Measurements from ENCODE around the gene NCOA3.
A peak's percentile ranks its signal among the peaks of the same experiment; 100 is the strongest.
"Not testable (repeated sequence)": the region's sequence is repeated elsewhere in the genome, so short reads cannot be mapped to it uniquely, and the experiment has no call there.

NCOA3 gene

DNA sequence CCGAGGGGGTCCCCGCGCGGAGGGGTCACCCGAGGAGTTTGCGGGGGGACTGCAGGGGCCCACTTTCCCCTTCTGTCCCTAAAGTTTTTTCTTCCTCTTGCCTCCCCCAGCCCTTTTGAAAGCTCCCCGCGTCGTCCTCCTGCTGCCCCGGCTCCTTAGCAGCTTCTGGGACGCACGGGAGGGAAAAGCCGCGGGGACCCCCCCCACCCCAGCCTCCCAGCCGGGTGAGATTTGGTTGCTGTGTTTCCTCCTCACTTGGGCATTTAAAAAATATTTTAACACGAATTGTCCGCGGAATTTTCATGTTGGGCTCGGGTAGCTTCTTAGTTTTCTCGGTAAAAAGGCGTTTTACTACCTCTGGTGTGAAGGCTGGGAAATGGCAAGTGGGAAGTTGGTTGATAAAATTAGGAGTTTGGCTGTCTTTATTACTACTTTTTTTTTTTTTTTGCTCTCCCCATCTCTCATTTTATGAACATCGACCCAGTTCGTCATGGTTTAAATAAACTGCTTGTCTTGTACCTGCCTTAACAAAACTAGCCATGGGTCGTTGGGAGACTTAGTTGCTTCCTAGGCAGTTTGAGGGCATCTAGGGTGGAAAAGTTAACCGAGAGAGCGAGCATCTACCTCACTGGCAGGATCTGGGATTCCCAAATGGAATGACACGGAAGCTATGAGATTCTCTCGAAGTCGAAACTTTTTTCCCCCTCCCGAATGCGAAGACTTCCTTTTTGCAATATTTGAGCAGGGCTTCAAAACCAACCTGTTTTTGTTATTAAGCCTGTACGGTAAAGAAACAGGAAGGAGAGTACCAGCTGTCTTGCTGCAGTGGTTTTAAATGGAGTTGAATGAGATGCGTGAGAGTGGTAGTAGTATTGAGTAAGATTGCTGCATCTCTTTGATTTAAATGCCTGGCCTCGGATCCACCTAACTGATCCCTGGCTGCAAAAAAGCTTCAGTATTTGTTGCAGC is 868 bp downstream of the NCOA3 start:
- peak; percentile 42 for DNase-seq

GRCh38 chr20:47503685-47504084 is 2.0 kb downstream of the NCOA3 start:
- DNase-seq: no peak

DNA sequence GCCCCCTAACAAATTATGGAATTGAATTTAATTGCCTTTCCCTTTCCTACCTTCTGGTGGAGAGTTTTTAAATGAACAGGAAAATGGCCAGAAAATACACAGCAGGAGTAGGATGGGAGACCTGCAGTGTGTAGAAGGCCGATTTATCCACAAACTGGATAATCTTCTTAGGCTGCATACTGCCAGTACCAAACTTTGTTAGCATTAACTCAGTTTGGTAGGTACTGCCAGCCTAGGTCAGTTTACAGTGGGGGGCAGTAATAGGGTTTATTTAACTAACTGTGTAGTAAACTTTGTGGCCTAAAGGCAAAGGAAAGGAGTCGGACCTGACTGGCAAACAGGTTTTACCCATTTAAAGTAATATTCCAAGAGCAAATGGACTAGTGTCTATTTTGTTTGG is 4.6 kb downstream of the NCOA3 start:
- no peak for DNase-seq

- no peak for DNase-seq
Observed at GRCh38 chr20:47506850-47507249, 5.2 kb downstream of the NCOA3 start.

- not testable (repeated sequence) for DNase-seq
Observed at GRCh38 chr20:47507275-47507981, 5.7 kb downstream of the NCOA3 start.

DNA sequence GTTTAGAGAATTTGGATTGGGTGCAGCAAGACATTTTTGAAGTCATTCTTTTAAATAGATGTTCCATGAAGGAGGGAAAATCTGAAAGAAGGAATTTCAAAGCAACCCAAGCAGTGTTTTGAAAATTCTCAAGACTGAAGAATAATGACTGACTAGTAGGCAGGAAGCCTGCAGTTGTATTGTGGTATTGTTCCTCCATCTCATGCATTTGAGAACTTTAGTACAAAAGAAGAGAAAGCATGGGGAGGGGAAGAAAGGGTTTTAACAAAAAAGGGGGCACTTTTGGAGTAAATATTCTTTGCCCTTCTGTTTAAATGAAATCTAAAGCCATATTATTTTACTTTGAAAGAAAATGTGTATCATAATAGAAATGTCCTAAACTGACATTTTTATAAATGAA is 6.6 kb downstream of the NCOA3 start:
- DNase-seq: no peak

DNA sequence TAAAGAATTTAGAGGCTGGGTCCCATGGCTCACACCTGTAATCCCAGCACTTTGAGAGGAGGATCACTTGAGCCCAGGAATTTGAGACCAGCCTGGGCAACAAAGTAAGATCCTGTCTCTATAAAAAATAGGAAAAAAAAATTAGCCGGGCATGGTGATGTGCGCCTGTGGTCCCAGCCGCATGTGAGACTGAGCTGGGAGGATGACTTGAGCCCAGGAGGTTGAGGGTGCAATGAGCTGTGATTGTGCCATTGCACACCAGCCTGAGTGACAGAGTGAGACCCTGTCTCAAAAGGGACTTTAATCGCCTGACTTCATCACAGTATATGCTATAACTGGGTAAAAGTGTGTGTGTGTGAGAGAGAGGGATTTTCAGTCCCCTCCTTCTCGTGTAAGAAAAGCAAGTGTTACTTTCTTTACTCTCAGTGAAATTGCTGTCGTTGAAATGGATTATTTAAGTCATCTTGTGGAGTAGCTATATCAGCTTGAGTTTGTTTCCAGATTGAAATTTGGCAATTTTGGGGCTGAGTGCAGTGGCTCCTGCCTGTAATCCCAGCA is 7.5 kb downstream of the NCOA3 start:
- DNase-seq: no peak

DNA sequence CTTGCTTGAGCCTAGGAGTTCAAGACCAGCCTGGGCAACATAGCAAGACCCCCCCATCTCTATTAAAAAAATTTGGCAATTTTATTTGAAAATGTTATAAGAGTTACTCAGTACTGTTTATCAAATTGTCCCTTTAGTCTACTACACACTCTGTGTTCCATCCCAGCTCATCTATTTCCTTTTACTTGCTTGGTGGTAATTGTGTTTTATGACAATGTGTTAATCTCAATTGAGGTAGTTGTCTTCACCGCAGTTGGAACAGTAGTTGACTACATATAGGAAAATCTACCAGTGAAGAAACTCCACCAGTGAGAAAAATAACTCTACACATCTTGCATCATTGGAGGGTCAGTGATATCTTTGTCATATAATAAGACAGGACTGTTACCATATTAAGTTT is 8.0 kb downstream of the NCOA3 start:
- no peak for DNase-seq

DNA sequence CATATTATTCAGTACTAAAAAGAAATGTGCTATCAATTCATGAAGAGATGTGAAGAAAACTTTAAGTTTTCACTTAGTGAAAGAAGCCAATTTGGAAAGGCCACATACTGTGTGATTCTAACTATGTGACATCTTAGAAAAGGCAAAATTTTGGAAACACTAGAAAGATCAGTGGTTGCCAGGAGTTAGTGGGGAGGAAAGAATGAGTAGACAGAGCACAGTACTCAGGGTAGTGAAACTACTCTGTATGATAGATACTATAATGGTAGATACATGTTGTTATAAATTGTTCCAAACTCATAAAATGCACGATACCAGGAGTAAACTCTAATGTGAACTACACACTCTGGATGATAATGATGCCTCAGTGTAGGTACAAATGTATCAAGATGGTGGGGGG is 14.2 kb downstream of the NCOA3 start:
- DNase-seq: no peak

DNA sequence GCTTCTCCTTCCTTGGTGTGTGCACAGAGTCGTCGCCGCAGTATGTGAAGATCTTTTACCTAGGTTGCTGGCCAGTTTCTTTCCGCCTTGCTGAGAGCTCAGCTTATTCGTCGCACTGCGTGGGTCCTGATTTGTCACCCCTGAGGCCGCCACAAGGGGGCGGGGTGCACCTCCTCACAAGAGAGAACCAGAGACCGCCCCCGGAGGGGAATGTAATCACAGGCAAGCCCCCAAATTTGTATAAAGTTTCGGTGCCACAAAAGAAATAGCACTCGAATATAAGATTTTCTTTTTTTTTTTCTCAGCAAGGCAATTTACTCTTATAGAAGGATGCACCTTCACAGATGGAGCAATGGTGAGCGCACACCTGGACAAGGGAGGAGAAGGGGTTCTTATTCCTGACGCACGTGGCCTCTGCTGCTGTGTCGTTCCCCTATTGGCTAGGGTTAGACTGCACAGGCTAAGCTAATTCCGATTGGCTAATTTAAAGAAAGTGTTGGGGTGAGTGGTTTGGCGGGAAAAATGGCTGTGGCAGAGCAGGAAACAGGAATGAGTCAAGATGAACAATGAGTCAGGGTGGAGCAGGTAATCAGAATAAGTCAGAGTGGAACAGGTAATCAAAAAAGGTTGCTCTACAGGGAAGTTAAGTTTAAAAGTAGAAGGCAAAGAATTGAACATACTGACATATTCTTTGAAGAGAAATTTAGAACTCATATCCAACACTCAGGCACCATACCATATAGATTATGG is 19.5 kb downstream of the NCOA3 start:
- DNase-seq: no peak

GRCh38 chr20:47524015-47524784 is 22.5 kb downstream of the NCOA3 start:
- no peak for DNase-seq

DNA sequence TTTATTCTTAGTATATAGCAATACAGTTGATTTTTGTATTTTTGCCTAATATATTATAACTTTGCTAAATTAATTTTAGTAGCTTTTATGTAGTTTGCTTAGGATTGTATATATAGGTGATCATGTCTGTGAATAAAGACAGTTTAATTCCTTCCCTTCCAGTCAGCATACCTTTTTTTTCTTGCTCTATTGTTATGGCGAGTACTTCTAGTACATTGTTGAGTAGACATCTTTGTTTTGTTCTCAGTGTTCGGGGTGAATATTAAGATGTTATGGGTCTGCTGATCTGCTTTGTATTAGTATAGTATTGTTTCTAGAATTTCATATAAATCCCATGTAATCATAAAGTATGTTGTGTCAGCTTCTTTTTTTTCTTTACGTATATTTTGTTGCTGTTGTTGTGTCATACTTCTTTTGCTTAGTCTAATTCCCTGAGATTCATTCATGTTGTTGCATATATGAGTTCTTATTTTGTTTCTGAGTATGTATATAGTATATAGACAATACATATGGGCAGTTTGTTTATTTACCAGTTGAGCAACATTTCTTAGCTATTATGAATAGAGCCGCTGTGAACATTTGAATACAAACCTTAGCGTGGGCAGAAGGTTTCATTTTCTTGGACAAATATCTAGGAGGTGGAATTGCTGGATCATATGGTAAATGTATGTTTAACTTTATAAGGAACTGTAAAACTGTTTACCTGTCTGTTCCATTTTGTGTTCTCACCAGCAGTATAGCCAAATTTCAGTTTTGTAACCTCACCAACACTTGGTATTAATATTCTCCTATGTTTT is 25.5 kb downstream of the NCOA3 start:
- no peak for DNase-seq

DNA sequence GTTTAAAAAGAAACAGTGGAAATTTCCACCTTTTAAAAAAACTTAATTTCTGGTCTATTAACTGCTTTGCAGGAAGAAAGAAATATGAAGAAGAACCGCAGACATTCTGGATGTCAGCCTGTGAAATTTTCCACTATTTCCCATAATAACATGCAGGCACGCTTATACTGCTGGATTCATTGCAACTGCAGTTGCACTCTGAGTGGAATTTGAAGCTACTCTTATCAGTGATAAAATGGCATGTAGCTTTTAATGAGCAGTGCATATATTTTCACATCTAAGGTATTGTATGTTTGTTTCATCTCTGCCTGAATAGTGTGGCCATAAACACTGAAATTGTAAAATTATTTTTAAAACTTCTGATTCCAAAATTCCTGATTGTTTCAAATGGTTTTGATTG is 28.2 kb downstream of the NCOA3 start:
- no peak for DNase-seq

DNA sequence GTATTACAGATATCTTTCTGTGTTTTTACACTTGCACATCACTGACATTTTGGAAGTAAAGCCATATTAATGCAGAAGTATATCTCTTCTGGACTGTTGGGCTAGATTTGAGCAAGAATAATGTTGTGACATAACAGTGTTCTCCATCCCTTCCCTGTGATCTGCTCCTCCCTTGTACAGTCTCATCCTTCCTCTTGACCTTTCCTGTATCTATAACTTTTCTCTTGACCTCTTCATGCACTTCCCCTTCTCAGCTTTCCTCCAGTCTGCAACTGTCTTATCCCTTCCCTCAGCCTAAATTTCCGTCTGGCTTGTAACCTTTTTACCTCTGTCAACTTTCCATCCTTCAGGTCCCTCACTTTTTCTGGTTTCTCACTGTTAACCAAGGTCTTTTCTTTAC is 29.8 kb downstream of the NCOA3 start:
- no peak for DNase-seq

DNA sequence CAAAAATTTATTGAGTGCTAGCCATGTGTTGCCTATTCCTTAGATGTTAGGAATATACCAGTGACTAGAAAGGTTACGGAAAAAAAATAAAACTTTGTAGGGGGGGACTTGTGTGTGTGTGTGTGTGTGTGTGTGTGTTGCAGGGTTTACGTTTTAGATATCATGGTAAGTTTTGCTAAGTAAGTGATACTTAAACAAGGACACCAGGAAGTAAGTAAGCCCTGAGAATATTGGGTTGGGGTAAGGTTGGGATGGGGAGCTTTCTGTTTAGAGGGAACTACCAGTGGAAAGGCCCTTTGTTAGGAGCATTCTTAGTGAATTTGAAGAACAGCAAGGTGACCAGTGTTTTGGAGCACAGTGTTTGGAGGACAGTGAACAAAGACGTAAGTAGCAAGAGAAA is 30.3 kb downstream of the NCOA3 start:
- no peak for DNase-seq

GRCh38 chr20:47533518-47534062 is 31.9 kb downstream of the NCOA3 start:
- DNase-seq: no peak

- no peak for DNase-seq
Observed at GRCh38 chr20:47534405-47534804, 32.7 kb downstream of the NCOA3 start.

DNA sequence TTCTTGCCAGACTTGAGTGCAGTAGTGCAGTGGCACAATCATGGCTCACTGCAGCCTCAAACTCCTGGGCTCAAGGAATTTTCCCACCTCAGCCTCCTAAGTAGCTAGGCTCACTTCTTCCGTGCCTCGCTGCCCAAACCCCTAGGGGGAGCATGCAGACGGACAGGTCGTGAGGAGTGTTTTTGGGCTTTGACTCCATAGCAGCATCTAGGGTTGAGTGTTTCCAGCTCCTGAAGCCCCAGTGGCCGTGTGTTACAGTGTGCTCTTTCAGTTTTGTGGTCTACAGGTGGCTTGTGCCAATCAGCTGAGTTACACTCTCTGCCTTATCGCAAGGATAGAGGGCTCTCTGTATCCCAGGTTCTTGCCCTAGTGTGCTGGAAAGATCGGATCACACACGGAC is 33.4 kb downstream of the NCOA3 start:
- no peak for DNase-seq

GRCh38 chr20:47535994-47536393 is 34.3 kb downstream of the NCOA3 start:
- no peak for DNase-seq

DNA sequence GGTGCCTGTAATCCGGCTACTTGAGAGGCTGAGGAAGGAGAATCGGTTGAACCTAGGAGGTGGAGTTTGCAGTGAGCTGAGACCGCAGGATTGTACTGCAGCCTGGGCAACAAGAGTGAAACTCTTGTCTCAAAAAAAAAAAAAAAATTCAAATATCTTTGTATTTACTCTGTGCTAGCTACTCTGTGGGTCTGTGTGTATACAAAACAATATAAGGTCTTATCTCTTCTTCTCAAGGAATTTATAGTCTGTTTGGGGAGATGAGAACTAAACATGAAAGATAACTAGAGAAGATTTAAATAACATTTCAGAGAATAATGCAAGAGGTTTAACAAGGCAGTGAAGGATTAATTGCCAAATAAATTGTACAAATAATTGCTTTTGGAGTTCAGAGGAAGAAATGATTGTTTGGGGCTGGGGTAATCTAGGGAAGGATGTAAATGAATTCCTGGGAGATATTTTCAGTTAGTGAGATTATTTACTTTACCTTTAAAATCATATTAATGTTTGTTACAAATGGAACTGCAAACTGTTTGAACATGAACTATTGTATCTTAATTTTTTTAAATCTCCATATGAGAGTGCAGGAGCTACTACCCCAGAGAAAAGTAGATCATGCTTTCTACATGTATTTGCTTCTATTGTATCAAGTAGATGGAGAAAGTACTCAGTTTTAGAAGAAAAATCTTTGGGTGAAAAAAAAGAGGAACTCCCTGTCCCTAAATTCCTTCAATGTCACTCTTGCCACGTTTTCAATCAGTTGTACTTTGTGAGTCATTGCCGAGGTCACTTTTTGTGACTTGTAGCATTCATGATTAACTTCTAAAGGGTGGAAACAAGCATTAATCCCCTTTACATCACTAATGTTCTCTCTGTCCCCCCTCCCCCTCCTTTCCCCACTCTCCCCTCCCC is 39.0 kb downstream of the NCOA3 start:
- DNase-seq: no peak
